ENCODE data around the gene RASAL3. TPM values are rescaled to one million over a fixed set of nuclear protein-coding genes. Genes with fewer than 3 reads are reported as not detected.

The RASAL3 gene
- total RNA-seq, 1 donor, result not detected

- no peak overlapping the region for H3K4me3 ChIP-seq (ENCODE audit: low read depth, low read length)
- TF ChIP-seq CTCF (IDR thresholded peaks at IDR 0.05; ENCODE audit: insufficient read depth, low read depth, low read length), result no peak
- DNase-seq (ENCODE audit: low read depth), result no peak
Measured at GRCh38 chr19:15427350-15427700, 37.0 kb downstream of the RASAL3 start.

DNA sequence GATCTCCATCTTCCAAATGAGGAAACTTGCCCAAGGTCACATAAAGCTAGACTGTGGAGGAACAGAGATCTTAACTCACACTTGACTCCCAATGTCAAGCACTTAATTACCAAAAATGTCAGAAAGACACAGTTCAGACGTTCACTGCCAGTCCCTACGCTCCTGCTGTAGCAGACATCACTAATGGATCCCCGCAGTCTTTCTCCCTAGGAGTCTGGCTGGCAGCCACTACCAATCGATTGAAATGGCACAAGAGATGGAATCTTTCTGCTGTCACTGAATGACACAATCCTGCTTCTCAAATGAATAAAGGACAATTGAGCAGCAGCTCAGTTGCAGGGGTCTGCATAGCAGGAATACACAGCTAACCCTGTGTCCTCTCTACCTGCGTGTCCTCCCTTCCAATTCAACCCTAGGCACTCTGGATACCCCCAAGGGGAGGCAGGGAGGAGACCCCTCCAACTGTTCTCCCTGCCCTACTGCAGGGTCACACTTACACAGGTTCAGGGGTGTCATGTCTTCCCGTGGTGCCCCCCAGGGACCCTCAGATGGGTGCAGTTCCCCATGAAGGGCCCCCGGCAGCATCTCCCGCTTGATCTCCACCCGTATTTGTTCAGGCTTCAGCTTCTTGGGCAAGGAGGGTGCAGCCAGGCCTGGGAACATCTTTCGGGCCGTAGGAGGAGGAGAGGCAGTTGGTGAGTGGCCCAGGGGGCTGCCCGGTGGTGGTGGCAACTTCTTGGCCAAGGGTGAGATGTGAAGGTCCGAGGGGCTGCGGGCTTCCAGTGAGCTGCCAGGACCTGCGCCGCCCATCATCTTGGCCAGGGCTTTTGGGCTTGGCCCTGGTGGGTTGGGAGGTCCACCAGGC, 37.6 kb downstream of the RASAL3 start:
- no peak for TF ChIP-seq CTCF (IDR thresholded peaks at IDR 0.05; ENCODE audit: insufficient read depth, low read depth, low read length)
- H3K4me3 ChIP-seq (ENCODE audit: low read depth, low read length), result no peak overlapping the region
- no peak for DNase-seq (ENCODE audit: low read depth)

DNA sequence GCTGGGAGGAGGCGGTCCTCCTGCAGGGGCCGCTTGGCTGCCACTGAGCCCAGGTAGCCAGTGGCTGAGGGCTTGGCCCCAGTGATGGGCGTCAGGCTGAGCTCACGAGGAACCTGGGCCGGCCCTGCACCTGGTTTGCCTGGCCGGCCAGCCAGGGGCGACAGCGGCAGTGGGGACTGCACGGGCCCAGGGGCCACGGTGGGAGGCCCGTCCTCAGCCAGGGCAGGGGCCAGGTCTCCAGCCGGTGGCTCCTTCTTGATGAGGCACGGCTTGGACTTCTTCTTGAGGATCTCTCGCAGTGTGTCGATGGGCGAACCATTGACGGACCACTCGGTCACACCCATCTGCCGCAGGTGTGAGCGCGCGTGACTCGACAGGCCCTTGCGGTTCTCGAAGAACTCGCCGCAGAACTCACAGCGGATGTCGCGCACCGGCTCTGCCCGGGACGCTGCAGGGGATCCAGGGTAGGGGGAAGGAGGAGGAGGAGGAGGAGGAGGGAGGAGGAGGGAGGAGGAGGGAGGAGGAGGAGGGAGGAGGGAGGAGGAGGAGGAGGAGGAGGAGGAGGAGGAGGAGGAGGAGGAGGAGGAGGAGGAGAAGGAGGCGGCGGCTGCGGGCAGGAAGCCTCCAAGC, 38.9 kb downstream of the RASAL3 start:
- no peak overlapping the region for H3K4me3 ChIP-seq (ENCODE audit: low read depth, low read length)
- TF ChIP-seq CTCF (IDR thresholded peaks at IDR 0.05; ENCODE audit: insufficient read depth, low read depth, low read length), result no peak
- DNase-seq (ENCODE audit: low read depth), result no peak

DNA sequence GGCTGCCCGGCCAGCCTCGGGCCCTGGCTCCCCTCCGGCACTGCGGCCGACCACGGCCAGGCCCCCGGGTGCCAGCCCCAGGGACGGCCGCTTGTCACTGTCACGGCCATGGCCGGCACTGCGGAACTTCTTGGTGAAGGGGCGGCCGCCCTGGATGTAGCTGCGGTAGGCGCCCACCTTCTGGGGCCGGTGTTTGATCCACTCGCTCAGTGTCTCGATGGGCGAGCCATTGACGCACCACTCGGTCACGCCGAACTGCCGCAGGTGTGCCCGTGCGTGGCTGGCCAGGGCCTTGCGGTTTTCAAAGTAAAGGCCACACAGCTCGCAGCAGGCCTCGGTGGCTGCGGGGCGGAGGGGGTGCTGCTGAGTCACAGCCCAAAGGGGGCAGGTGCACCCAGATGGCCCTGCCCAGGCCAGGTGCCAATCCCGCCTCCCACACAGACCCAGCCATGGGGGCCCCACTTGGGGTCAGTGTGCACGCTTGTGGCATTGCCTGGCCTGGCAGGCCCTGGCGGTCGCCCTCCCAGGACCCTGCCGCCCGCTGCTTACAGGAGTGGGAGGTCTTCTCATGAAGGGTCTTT, 39.6 kb downstream of the RASAL3 start:
- no peak for TF ChIP-seq CTCF (IDR thresholded peaks at IDR 0.05; ENCODE audit: insufficient read depth, low read depth, low read length)

GRCh38 chr19:15424121-15424520, 40.2 kb downstream of the RASAL3 start:
- no peak overlapping the region for H3K4me3 ChIP-seq (ENCODE audit: low read depth, low read length)
- no peak for DNase-seq (ENCODE audit: low read depth)
- TF ChIP-seq CTCF (IDR thresholded peaks at IDR 0.05; ENCODE audit: insufficient read depth, low read depth, low read length), result no peak

More for the DNA sequence above, 39.6 kb downstream of the RASAL3 start:
- no peak overlapping the region for H3K4me3 ChIP-seq (ENCODE audit: low read depth, low read length)
- no peak for DNase-seq (ENCODE audit: low read depth)

DNA sequence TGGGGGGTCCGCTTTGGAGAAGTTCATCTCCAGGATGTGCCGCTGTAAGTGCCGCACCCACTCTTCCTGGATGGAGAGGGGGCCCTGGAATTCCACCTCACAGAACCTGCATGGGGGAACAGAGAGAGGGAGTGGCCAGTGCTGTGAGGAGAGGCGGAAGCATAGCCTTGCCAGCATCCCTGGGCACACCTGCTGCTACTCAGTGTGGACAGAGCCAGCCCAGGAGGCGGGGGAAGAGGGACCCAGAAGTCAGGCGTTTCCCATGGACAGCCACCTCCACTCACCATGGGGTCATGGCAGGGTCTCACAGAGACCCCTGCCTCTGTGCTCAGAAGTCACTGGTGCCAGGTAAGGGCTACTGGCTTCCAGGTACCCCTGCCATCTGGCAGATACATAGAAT, 41.2 kb downstream of the RASAL3 start:
- TF ChIP-seq CTCF (IDR thresholded peaks at IDR 0.05; ENCODE audit: insufficient read depth, low read depth, low read length), result no peak
- no peak overlapping the region for H3K4me3 ChIP-seq (ENCODE audit: low read depth, low read length)
- DNase-seq (ENCODE audit: low read depth), result no peak

All from fibroblast of villous mesenchyme (primary cell).